IPS-11a (cell line): ENCODE data around the gene ZMYND8.

ENCODE experiments used
- H3K4me3 ChIP-seq: one replicate; pipeline ENCODE4 v1.5.1; 2013; ENCODE audit warnings: low read depth, low read length, control low read depth

The ZMYND8 gene

GRCh38 chr20:47353692-47354463 lies 2.6 kb downstream of the ZMYND8 start:
- H3K4me3 ChIP-seq: no peak overlapping the region

- no peak overlapping the region for H3K4me3 ChIP-seq
Measured at GRCh38 chr20:47353239-47353691, 3.2 kb downstream of the ZMYND8 start.

GRCh38 chr20:47352332-47353238 lies 3.9 kb downstream of the ZMYND8 start:
- H3K4me3 ChIP-seq: no peak overlapping the region

- no peak overlapping the region for H3K4me3 ChIP-seq
Measured at GRCh38 chr20:47351643-47352331, 4.7 kb downstream of the ZMYND8 start.

- no peak overlapping the region for H3K4me3 ChIP-seq
Measured at GRCh38 chr20:47350691-47351545, 5.6 kb downstream of the ZMYND8 start.

GRCh38 chr20:47350181-47350550 lies 6.3 kb downstream of the ZMYND8 start:
- H3K4me3 ChIP-seq: no peak overlapping the region

GRCh38 chr20:47349365-47350180 lies 6.9 kb downstream of the ZMYND8 start:
- no peak overlapping the region for H3K4me3 ChIP-seq

- no peak overlapping the region for H3K4me3 ChIP-seq
Measured at GRCh38 chr20:47348539-47349142, 7.9 kb downstream of the ZMYND8 start.

GRCh38 chr20:47347661-47348435 lies 8.7 kb downstream of the ZMYND8 start:
- no peak overlapping the region for H3K4me3 ChIP-seq

GRCh38 chr20:47346172-47346571 lies 10.3 kb downstream of the ZMYND8 start:
- no peak overlapping the region for H3K4me3 ChIP-seq

GRCh38 chr20:47345214-47345613 lies 11.3 kb downstream of the ZMYND8 start:
- no peak overlapping the region for H3K4me3 ChIP-seq

- no peak overlapping the region for H3K4me3 ChIP-seq
Measured at GRCh38 chr20:47343007-47343472, 13.5 kb downstream of the ZMYND8 start.

- no peak overlapping the region for H3K4me3 ChIP-seq
Measured at GRCh38 chr20:47338131-47338628, 18.3 kb downstream of the ZMYND8 start.

- no peak overlapping the region for H3K4me3 ChIP-seq
Measured at GRCh38 chr20:47337413-47337812, 19.1 kb downstream of the ZMYND8 start.

- H3K4me3 ChIP-seq: no peak overlapping the region
Measured at GRCh38 chr20:47336129-47336754, 20.3 kb downstream of the ZMYND8 start.

- no peak overlapping the region for H3K4me3 ChIP-seq
Measured at GRCh38 chr20:47335251-47336128, 21.0 kb downstream of the ZMYND8 start.
